IMR-90 (cell line): ENCODE measurements around the gene ZKSCAN1. TPM values are rescaled to one million over a fixed set of nuclear protein-coding genes. Genes with fewer than 3 reads are reported as not detected.

ENCODE experiments used
- ATAC-seq: fragments of 200-7000 bp; cut with Tn5 transposase; 2 replicates; pipeline ENCODE4 v1.9.1; 2020; ENCODE audit warnings: low read depth, mild to moderate bottlenecking, moderate library complexity
- BruUV-seq: library from RNA; stranded (reverse); fragments of 400-500 nt; replicated peaks from 2 replicates; lab custom pipeline; 2021; lab: Mats Ljungman, UMichigan
- CTCF ChIA-PET: fragments of 300-600 bp; formaldehyde crosslinking; extraction: SDS; loops from one replicate; lab custom pipeline; 2021; ENCODE audit warnings: antibody characterized with exemption; lab: Yijun Ruan, JAX
- POLR2A ChIA-PET: fragments of 300-600 bp; sonication (Branson Sonifier 250); formaldehyde crosslinking; loops from one replicate; lab custom pipeline; 2022; ENCODE audit warnings: antibody characterized with exemption; ENCODE audit not compliant: unreplicated experiment; lab: Charles Lee
- DNase-seq: peaks from one replicate; pipeline ENCODE4 v3.0.0; 2013
- H2AFZ ChIP-seq: replicated peaks from 2 replicates; pipeline ENCODE3; 2013; ENCODE audit warnings: low read length, mild to moderate bottlenecking; ENCODE audit not compliant: poor library complexity
- H2AK5ac ChIP-seq: 2 replicates; pipeline ENCODE4 v1.6.1; 2013; ENCODE audit warnings: low read depth, low read length, inconsistent platforms
- H2AK9ac ChIP-seq: replicated peaks from 2 replicates; pipeline ENCODE3; 2013; ENCODE audit warnings: mild to moderate bottlenecking, low read depth, low read length, moderate library complexity; ENCODE audit not compliant: poor library complexity
- H2BK120ac ChIP-seq: 2 replicates; pipeline ENCODE4 v1.6.1; 2013; ENCODE audit warnings: low read depth, low read length, inconsistent platforms
- H2BK15ac ChIP-seq: 3 replicates; pipeline ENCODE4 v1.6.1; 2013; ENCODE audit warnings: low read depth, low read length, inconsistent platforms
- H2BK20ac ChIP-seq: 2 replicates; pipeline ENCODE4 v1.6.1; 2013; ENCODE audit warnings: low read depth, mild to moderate bottlenecking, inconsistent platforms, low read length, moderate library complexity
- H2BK5ac ChIP-seq: 2 replicates; pipeline ENCODE4 v1.6.1; 2013; ENCODE audit warnings: mild to moderate bottlenecking, low read depth, low read length, inconsistent platforms; ENCODE audit not compliant: poor library complexity, severe bottlenecking
- H3K14ac ChIP-seq: replicated peaks from 2 replicates; pipeline ENCODE4 v1.6.1; 2013; ENCODE audit warnings: low read depth, low read length, inconsistent platforms
- H3K18ac ChIP-seq: 2 replicates; pipeline ENCODE4 v1.6.1; 2013; ENCODE audit warnings: low read depth, low read length, control low read depth
- H3K23ac ChIP-seq: 2 replicates; pipeline ENCODE4 v1.6.1; 2013; ENCODE audit warnings: low read depth, low read length, inconsistent platforms
- H3K27ac ChIP-seq: 2 replicates; pipeline ENCODE4 v1.5.1; 2013; ENCODE audit warnings: mild to moderate bottlenecking, control low read depth, low read length; ENCODE audit not compliant: insufficient read depth
- H3K27me3 ChIP-seq: 2 replicates; pipeline ENCODE4 v1.6.1; 2013; ENCODE audit warnings: low read length; ENCODE audit not compliant: control insufficient read depth, insufficient read depth
- H3K36me3 ChIP-seq: 2 replicates; pipeline ENCODE4 v1.6.1; 2013; ENCODE audit warnings: low read length, mixed read lengths; ENCODE audit not compliant: control insufficient read depth, insufficient read depth
- H3K4ac ChIP-seq: 2 replicates; pipeline ENCODE4 v1.6.1; 2013; ENCODE audit warnings: low read depth, low read length, inconsistent platforms
- H3K4me1 ChIP-seq: 2 replicates; pipeline ENCODE4 v1.6.1; 2013; ENCODE audit warnings: low read length, mixed read lengths; ENCODE audit not compliant: control insufficient read depth, insufficient read depth
- H3K4me2 ChIP-seq: 2 replicates; pipeline ENCODE4 v1.6.1; 2013; ENCODE audit warnings: low read depth, mild to moderate bottlenecking, control low read depth, low read length, moderate library complexity
- H3K4me3 ChIP-seq: 2 replicates; pipeline ENCODE4 v1.5.1; 2013; ENCODE audit warnings: low read depth, mild to moderate bottlenecking, control low read depth, low read length, moderate library complexity; ENCODE audit not compliant: insufficient read depth
- H3K56ac ChIP-seq: 2 replicates; pipeline ENCODE4 v1.6.1; 2013; ENCODE audit warnings: low read length, inconsistent platforms; ENCODE audit not compliant: insufficient read depth; ENCODE audit errors: extremely low read depth
- H3K79me1 ChIP-seq, 2 experiments: 2 replicates each; pipeline ENCODE4 v1.6.1; 2013; ENCODE audit warnings: low read length in 2 of 2, inconsistent platforms in 1 of 2, low read depth in 1 of 2
- H3K9ac ChIP-seq: 2 replicates; pipeline ENCODE4 v1.6.1; 2013; ENCODE audit warnings: low read depth, low read length, control low read depth
- H3K9me1 ChIP-seq: 2 replicates; pipeline ENCODE4 v1.6.1; 2013; ENCODE audit warnings: low read length, inconsistent platforms; ENCODE audit not compliant: insufficient read depth
- H3K9me3 ChIP-seq: 2 replicates; pipeline ENCODE4 v1.6.1; 2013; ENCODE audit warnings: low read length; ENCODE audit not compliant: control insufficient read depth, insufficient read depth
- H4K20me1 ChIP-seq: 2 replicates; pipeline ENCODE4 v1.6.1; 2013; ENCODE audit warnings: low read length, inconsistent platforms; ENCODE audit not compliant: insufficient read depth
- H4K5ac ChIP-seq: 2 replicates; pipeline ENCODE4 v1.6.1; 2013; ENCODE audit warnings: mild to moderate bottlenecking, low read depth, low read length, control low read depth
- H4K8ac ChIP-seq, 2 experiments: 2 replicates each; pipeline ENCODE4 v1.6.1; 2013; ENCODE audit warnings: low read depth in 2 of 2, low read length in 2 of 2, control low read depth in 1 of 2, inconsistent platforms in 1 of 2
- H4K91ac ChIP-seq: 2 replicates; pipeline ENCODE4 v1.6.1; 2013; ENCODE audit warnings: low read depth, low read length, inconsistent platforms; ENCODE audit not compliant: insufficient read depth
- BHLHE40 ChIP-seq: fragments of 150-350 bp; IDR thresholded peaks from 2 replicates; pipeline ENCODE4 v1.6.1; 2016; ENCODE audit warnings: mild to moderate bottlenecking, low read depth, low read length
- CEBPB ChIP-seq: IDR thresholded peaks from 2 replicates; pipeline ENCODE4 v1.6.1; 2012; ENCODE audit warnings: low read depth, low read length, improper control_type of control experiment
- CHD1 ChIP-seq: IDR thresholded peaks from 2 replicates; pipeline ENCODE4 v1.6.1; 2012; ENCODE audit warnings: low read depth, low read length, improper control_type of control experiment
- FOS ChIP-seq: fragments of 150-350 bp; IDR thresholded peaks from 2 replicates; pipeline ENCODE4 v1.6.1; 2016; ENCODE audit warnings: low read depth, low read length
- MAFK ChIP-seq: IDR thresholded peaks from 2 replicates; pipeline ENCODE4 v1.6.1; 2012; ENCODE audit warnings: low read depth, low read length, improper control_type of control experiment
- MAZ ChIP-seq: IDR thresholded peaks from 2 replicates; pipeline ENCODE4 v1.6.1; 2012; ENCODE audit warnings: low read depth, mild to moderate bottlenecking, low read length, improper control_type of control experiment, moderate library complexity, borderline replicate concordance
- MXI1 ChIP-seq: IDR thresholded peaks from 2 replicates; pipeline ENCODE4 v1.6.1; 2012; ENCODE audit warnings: low read depth, mild to moderate bottlenecking, low read length, moderate library complexity, borderline replicate concordance
- POLR2A ChIP-seq: IDR thresholded peaks from 2 replicates; pipeline ENCODE4 v1.6.1; 2012; ENCODE audit warnings: mild to moderate bottlenecking, low read depth, low read length
- RAD21 ChIP-seq: IDR thresholded peaks from 2 replicates; pipeline ENCODE4 v1.6.1; 2012; ENCODE audit warnings: low read length, improper control_type of control experiment
- RCOR1 ChIP-seq: IDR thresholded peaks from 2 replicates; pipeline ENCODE4 v1.6.1; 2012; ENCODE audit warnings: mild to moderate bottlenecking, low read length, improper control_type of control experiment; ENCODE audit not compliant: insufficient replicate concordance
- WGBS, 2 experiments: methylation state at CpG; one replicate each; pipeline versions ENCODE4 v1.1.5 to v1.1.7; 2013; ENCODE audit warnings: missing lambda C conversion rate in 2 of 2; ENCODE audit not compliant: insufficient read length in 1 of 2; ENCODE audit errors: extremely low coverage in 2 of 2; 5-methylcytosine and 5-hydroxymethylcytosine counted together
- dilution Hi-C: fragments of 300-500 bp; cut with HindIII; formaldehyde crosslinking; loops from one replicate; pipeline ENCODE4 v1.14.3; 2018; ENCODE audit warnings: low sequenced_read_pairs; ENCODE audit not compliant: unreplicated experiment
- in situ Hi-C: fragments of 300-500 bp; cut with MboI; formaldehyde crosslinking; loops from 3 replicates; pipeline ENCODE4 v1.14.3; 2019; ENCODE audit warnings: low sequenced_read_pairs, inconsistent platforms, mixed read lengths
- intact Hi-C: fragments of 100-400 bp; cut with micrococcal nuclease; formaldehyde crosslinking; loops from 2 replicates; pipeline ENCODE4 v1.10.0; 2022
- polyA plus RNA-seq, 3 experiments: library from polyadenylated mRNA; depleted of rRNA; stranded (reverse); fragments of >200 nt; gene quantifications; 2 replicates each; pipeline ENCODE4 v1.2.3, GENCODE V29; 2012; ENCODE audit warnings: low replicate concordance in 1 of 3
- total RNA-seq: library from RNA; depleted of rRNA; stranded (reverse); fragments of >200 nt; gene quantifications from 2 replicates; pipeline ENCODE4 v1.2.3, GENCODE V29; 2012
- TF ChIP-seq, protein P1 (sequence below): fragments of 150-350 bp; IDR thresholded peaks from 2 replicates; pipeline ENCODE4 v1.6.1; 2016; ENCODE audit warnings: low read depth, mild to moderate bottlenecking, low read length, moderate library complexity, borderline replicate concordance
- TF ChIP-seq, protein P2 (sequence below): conservative IDR thresholded peaks from 2 replicates; pipeline ENCODE4 v1.5.1; 2012; ENCODE audit warnings: mild to moderate bottlenecking, low read depth, low read length, improper control_type of control experiment

ZKSCAN1 gene
- total and polyA plus RNA-seq, 2 of the 4 experiments (the other 2 are of a cell fraction): 13.7 to 40.7 TPM

DNA sequence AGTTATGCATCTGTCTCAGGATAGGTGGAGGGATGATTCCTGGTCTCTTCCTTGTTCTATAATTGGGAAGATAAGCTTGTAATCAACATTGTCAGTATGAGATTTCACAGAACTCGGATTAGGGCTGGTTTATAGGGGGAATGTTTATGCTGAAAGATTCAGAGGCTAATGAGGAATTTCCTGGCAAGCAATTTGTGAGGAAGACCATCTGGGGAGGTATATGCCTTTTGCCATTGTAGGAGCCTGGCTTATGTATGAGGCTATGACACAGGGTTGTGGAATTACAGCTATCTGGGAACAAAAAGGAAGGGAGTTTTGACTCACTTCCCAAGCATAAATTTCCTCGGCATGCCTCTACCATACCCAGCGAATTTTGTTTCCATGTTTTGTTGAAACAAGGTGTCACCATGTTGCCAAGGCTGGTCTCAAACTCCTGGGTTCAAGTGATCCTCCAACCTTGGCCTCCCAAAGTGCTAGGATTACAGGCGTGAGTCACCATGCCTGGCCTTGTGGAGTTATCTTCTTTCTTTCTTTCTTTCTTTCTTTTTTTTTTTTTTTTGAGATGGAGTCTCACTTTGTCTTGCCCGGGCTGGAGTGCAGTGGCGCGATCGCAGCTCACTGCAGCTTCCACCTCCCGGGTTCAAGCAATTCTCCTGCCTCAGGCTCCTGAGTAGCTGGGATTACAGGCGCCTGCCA lies 71.8 kb downstream of the ZKSCAN1 start (continued):
- TF ChIP-seq, protein P1, sequence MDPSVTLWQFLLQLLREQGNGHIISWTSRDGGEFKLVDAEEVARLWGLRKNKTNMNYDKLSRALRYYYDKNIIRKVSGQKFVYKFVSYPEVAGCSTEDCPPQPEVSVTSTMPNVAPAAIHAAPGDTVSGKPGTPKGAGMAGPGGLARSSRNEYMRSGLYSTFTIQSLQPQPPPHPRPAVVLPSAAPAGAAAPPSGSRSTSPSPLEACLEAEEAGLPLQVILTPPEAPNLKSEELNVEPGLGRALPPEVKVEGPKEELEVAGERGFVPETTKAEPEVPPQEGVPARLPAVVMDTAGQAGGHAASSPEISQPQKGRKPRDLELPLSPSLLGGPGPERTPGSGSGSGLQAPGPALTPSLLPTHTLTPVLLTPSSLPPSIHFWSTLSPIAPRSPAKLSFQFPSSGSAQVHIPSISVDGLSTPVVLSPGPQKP: no peak

DNA sequence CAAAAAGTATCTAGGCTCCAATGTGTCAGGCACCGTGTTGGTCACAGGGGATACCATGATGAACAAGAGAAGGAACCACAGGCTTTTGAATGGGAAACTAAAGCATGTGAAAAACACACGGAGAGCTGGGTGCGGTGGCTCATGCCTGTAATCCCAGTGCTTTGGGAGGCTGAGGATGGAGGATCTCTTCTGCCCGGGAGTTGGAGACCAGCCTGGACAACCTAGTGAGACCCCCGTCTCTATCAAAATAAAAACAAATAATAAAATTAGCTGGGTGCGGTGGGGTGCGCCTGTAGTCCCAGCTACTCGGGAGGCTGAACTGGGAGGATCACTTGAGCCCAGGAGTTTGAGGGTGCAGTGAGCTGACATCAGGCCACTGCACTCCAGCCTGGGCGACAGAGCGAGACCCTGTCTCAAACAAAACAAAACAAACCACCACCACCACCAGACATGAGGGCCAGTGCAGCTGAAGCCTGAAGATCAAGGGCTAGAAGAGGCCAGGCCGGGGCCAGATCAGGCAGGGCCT lies 72.8 kb downstream of the ZKSCAN1 start:
- peak overlapping the region; percentile 95 for H3K4ac ChIP-seq
- H2BK15ac ChIP-seq: peak overlapping the region; percentile 94
- peaks cover 29% of the 10 kb centered on the region for H3K36me3 ChIP-seq
- peak overlapping the region; percentile 97 for H2BK5ac ChIP-seq
- no TSS peak for BruUV-seq
- H3K79me1 ChIP-seq: peaks cover 22 to 46% of the 10 kb centered on the region in 2 experiments
- peak overlapping the region; percentile 98 for H2AK9ac ChIP-seq
- peak overlapping the region; percentile 100 for H4K5ac ChIP-seq
- WGBS, 2 experiments: no CpG with 5 or more reads among the region's 11 CpGs
- H3K56ac ChIP-seq: peak overlapping the region; percentile 95
- DNase-seq (no peak), ATAC-seq (no peak; the same call in none of the 2 replicates)
- H2BK20ac ChIP-seq: peak overlapping the region; percentile 100
- H3K27me3 ChIP-seq: no peaks in the 10 kb centered on the region
- peak overlapping the region; percentile 97 for H3K4me3 ChIP-seq
- POLR2A ChIA-PET: no interaction called here
- H2AFZ ChIP-seq: peak overlapping the region; percentile 92
- H3K27ac ChIP-seq: peak overlapping the region; percentile 100
- peak overlapping the region; percentile 97 for H3K14ac ChIP-seq
- H3K9me3 ChIP-seq: no peaks in the 10 kb centered on the region
- peaks cover 18% of the 10 kb centered on the region for H3K4me1 ChIP-seq
- peak overlapping the region; percentile 85 for H3K4me2 ChIP-seq
- H2AK5ac ChIP-seq: peak overlapping the region; percentile 98
- peak overlapping the region; percentile 94 for H3K9ac ChIP-seq
- H3K18ac ChIP-seq: peak overlapping the region; percentile 98
- H4K8ac ChIP-seq: peak overlapping the region; percentile 97 to 100
- peak overlapping the region; percentile 96 for H4K91ac ChIP-seq
- dilution Hi-C loops (no loop called here), intact Hi-C loops (no loop called here), in situ Hi-C loops (no loop called here)
- peaks cover 13% of the 10 kb centered on the region for H3K9me1 ChIP-seq
- H4K20me1 ChIP-seq: peaks cover 15% of the 10 kb centered on the region; the same call in 1 of the 2 replicates
- peak overlapping the region; percentile 99 for H2BK120ac ChIP-seq
- peak overlapping the region; percentile 99 for H3K23ac ChIP-seq
- CTCF ChIA-PET: no interaction called here
- TF ChIP-seq BHLHE40 (no peak), FOS (no peak), RAD21 (no peak), MAZ (no peak), MXI1 (no peak), POLR2A (no peak), CEBPB (no peak), RCOR1 (no peak), MAFK (no peak), CHD1 (no peak)
- TF ChIP-seq, protein P2, sequence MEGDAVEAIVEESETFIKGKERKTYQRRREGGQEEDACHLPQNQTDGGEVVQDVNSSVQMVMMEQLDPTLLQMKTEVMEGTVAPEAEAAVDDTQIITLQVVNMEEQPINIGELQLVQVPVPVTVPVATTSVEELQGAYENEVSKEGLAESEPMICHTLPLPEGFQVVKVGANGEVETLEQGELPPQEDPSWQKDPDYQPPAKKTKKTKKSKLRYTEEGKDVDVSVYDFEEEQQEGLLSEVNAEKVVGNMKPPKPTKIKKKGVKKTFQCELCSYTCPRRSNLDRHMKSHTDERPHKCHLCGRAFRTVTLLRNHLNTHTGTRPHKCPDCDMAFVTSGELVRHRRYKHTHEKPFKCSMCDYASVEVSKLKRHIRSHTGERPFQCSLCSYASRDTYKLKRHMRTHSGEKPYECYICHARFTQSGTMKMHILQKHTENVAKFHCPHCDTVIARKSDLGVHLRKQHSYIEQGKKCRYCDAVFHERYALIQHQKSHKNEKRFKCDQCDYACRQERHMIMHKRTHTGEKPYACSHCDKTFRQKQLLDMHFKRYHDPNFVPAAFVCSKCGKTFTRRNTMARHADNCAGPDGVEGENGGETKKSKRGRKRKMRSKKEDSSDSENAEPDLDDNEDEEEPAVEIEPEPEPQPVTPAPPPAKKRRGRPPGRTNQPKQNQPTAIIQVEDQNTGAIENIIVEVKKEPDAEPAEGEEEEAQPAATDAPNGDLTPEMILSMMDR: no peak
- TF ChIP-seq, protein P1: no peak
